ENCODE results near the gene SCYL1.

Gene SCYL1

GRCh38 chr11:65482306-65482850 is 42.5 kb upstream of the SCYL1 start:
- no peak for TF ChIP-seq CTCF (IDR thresholded peaks at IDR 0.05; ENCODE audit: control extremely low read depth, extremely low read depth, low read depth, missing control alignments)
- POLR2A ChIA-PET: interaction anchor here (1.3 kb wide), 1 partner anchor 17 kb away, joined by 7 read pairs; the partner anchor contains the start of gene MALAT1
- no peak for DNase-seq (ENCODE audit: extremely low spot score)
- CTCF ChIA-PET: interaction anchor here (1.3 to 7.2 kb wide), 2 partner anchors 8 to 14 kb away, joined by 3 to 117 read pairs; no protein-coding TSS in a partner anchor

GRCh38 chr11:65485920-65486219 is 39.0 kb upstream of the SCYL1 start:
- CTCF ChIA-PET: interaction anchor here (1.5 to 4.6 kb wide), 4 partner anchors 14 to 70 kb away, joined by 6 to 26 read pairs (median 10); no protein-coding TSS in a partner anchor
- no peak for TF ChIP-seq CTCF (IDR thresholded peaks at IDR 0.05; ENCODE audit: control extremely low read depth, extremely low read depth, low read depth, missing control alignments)
- DNase-seq (ENCODE audit: extremely low spot score): no peak
- POLR2A ChIA-PET: interaction anchor here (4.0 to 25.7 kb wide), 3 partner anchors 9 to 65 kb away, joined by 15 to 620 read pairs (median 243); partner anchors contain the start of genes MALAT1 and NEAT1

- no peak for DNase-seq (ENCODE audit: extremely low spot score)
- POLR2A ChIA-PET: interaction anchor here (0.6 to 25.7 kb wide), 5 partner anchors 8 to 138 kb away, joined by 3 to 620 read pairs (median 15); partner anchors contain the start of genes MALAT1 and NEAT1
- TF ChIP-seq CTCF (IDR thresholded peaks at IDR 0.05; ENCODE audit: control extremely low read depth, extremely low read depth, low read depth, missing control alignments): no peak
- CTCF ChIA-PET: interaction anchor here (0.7 to 7.1 kb wide), 10 partner anchors 8 to 213 kb away, joined by 3 to 117 read pairs (median 5); no protein-coding TSS in a partner anchor
These were observed 38.1 kb upstream of the SCYL1 start for GRCh38 chr11:65486570-65487466.

- peak; percentile 78 for DNase-seq (ENCODE audit: extremely low spot score)
- ChIA-PET CTCF (interaction anchor here (1.0 to 7.1 kb wide), 9 partner anchors 9 to 213 kb away, joined by 3 to 117 read pairs (median 6); no protein-coding TSS in a partner anchor), POLR2A (interaction anchor here (0.6 to 25.7 kb wide), 5 partner anchors 8 to 139 kb away, joined by 3 to 620 read pairs (median 15); partner anchors contain the start of genes MALAT1 and NEAT1)
- TF ChIP-seq CTCF (IDR thresholded peaks at IDR 0.05; ENCODE audit: control extremely low read depth, extremely low read depth, low read depth, missing control alignments): no peak
These were observed 37.2 kb upstream of the SCYL1 start for GRCh38 chr11:65487467-65488272.

- POLR2A ChIA-PET: interaction anchor here (1.0 to 25.7 kb wide), 8 partner anchors 9 to 67 kb away, joined by 3 to 620 read pairs (median 6); partner anchors contain the start of genes MALAT1 and NEAT1
- CTCF ChIA-PET: interaction anchor here (1.3 to 7.1 kb wide), 5 partner anchors 9 to 103 kb away, joined by 3 to 117 read pairs (median 15); no protein-coding TSS in a partner anchor
- no peak for TF ChIP-seq CTCF (IDR thresholded peaks at IDR 0.05; ENCODE audit: control extremely low read depth, extremely low read depth, low read depth, missing control alignments)
- DNase-seq (ENCODE audit: extremely low spot score): peak; percentile 31
These were observed 36.4 kb upstream of the SCYL1 start for GRCh38 chr11:65488273-65489034.

Measured in GM10248 (cell line).